GM18508 (cell line): ENCODE measurements around the gene RAB11FIP3.

Experiments used
- ATAC-seq: cut with Tn5 transposase; IDR thresholded peaks from one replicate; pipeline ENCODE4 v1.9.1; 2021; ENCODE audit warnings: moderate number of reproducible peaks; ENCODE audit not compliant: insufficient read depth, unreplicated experiment

The RAB11FIP3 gene

DNA sequence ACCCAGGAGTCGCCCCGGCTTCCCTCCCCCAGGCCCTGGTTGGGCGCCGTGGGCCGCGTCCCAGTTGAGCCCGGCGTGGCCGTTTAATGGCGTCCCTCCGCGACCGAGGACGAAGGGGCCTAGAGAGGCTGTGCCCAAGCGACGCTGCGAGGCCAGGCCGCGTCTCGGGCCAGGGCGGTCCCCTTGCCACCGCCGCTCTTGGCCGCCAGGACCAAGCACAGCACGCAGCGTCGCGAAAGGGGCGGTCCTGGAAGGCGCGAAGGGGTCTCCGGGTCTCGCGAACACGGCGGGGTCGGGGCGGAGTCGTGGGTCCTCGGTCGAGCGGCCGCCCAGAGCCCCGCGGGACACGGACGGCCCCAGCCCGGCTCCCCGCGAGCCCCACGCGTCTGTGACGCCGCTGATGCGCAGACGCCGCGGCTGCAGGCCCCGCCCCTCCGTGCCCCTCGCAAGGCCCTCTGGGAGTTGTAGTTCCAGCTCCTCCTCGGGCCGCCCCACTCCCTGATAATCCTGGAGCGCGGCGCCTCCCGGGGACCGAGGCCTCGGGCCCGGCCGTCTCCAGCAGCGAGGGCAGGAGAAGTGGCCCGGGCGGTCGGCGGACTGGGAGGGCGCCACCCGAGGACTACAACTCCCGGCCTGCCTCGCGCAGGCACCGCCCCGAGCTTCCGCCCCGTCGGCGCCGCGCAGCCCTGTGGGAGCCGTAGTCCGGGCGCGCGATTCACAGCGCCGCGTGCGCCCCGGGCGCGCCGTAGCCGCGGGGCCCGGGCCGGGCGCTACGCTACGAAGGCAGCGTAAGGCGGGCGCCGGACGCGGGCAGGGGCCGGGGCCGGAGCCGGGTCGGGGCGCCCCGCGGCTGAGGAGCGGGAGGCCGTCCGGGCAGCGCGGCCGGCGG, 101.8 kb downstream of the RAB11FIP3 start, which contains the start of gene CAPN15:
CAPN15 (plus strand) TSS at position 698 of the 889 bp plus-strand sequence. CDS start 19,127 bp downstream, outside the sequence.
- no peak for ATAC-seq

DNA sequence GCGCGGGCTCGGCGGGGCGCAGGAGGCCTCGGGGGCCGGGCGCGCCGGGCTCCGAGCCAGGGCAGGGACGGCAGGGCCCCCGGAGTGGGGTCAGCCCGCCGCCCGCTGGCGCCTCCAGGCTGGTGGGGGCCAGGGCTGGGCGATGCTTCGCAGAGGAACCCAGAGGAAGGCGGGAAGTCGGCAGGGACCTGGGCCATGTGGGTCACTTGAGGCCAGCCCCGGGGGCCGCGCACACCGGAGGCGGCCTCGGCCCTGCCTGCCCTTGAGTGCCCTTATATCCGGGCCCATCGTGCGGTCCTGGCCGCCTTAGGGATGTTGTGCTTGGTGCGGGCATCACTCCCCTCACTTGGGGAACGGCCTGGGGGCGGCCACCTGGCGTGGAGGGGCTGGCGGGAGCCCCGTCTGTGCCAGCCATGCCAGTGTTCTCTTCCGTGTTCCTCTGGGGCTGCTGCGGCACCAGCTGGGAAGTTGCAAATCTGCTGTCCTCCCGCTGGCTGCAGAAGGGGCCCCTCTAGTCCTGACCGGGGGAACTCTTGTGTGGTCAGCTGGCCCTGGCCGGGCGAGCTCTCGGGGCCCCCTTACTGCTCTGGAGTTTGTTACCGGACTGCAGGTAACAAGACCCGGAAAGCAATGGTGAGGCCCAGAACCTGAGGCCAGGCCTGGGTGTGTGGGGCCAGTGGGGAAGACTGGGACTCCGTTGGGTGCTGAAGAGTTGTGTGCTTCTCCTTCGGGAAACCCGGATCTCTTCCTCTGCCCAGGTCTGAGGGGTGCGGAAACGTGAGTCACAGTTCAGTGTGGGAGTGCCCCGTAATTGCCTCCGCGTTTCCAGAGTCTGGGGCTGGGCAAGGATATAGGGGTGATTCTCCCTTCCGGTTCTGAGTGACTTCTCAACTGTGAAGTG, 102.9 kb downstream of the RAB11FIP3 start:
- ATAC-seq: no peak

DNA sequence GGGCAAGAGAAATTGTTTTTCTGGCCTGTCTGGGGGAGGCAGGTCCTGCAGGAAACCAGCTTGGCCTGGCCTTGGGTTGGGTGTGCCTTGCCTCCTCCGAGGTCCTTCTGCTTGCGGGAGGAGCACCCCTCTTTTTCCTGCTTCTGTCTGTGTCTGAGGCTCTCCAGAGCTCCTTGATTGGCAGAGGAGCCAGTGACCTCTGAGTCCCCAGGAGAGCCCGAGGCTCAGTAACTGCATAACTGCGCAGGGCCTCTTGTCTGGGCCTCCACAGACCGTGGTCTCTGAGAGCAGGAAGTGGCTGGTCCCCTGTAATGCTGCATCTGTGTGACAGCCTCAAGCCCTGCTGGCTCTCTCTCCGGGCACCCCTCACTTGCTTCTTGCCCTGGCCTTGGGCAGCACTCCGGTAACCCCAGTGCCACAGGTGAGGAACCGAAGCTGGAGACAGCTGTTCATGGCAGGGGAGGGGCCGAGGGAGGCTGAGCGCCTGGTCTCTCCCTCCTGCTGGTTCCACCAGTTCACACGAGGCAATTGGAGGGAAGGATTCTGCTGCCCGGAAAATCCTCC, 103.6 kb downstream of the RAB11FIP3 start:
- no peak for ATAC-seq

DNA sequence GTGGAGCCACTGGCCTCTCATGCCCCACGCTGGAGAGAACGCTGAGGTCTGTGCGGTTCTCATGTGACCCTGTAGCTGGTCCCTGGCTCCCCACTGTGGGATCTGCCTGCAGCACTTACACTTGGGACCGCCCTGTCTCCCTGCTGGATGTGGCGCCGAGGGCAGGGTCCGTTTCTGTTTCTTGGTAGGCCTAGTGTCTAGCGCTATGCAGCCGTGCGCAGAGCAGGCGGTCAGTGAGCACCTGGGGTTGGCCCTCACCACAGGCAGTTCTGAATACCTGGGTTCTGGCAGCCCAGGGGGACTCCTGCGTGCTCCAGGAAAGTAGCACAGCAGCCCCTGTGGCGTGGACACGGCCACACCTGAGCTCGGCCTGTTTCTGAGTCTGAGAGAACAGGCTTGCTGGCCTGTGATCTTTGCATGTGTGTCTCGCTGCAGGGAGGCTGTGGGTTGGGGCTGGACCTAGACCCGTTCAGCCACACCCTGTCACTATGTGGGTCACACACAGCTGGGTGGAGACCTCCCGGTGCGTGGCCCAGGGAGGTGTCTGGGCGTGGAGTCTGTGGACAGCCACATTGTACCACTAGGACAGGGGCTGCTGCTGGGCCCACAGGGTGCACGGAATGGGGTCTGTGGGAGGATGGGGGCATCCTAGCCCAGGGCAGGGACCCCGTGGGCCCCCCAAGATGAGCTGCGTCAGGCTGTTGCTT, 104.8 kb downstream of the RAB11FIP3 start:
- no peak for ATAC-seq

DNA sequence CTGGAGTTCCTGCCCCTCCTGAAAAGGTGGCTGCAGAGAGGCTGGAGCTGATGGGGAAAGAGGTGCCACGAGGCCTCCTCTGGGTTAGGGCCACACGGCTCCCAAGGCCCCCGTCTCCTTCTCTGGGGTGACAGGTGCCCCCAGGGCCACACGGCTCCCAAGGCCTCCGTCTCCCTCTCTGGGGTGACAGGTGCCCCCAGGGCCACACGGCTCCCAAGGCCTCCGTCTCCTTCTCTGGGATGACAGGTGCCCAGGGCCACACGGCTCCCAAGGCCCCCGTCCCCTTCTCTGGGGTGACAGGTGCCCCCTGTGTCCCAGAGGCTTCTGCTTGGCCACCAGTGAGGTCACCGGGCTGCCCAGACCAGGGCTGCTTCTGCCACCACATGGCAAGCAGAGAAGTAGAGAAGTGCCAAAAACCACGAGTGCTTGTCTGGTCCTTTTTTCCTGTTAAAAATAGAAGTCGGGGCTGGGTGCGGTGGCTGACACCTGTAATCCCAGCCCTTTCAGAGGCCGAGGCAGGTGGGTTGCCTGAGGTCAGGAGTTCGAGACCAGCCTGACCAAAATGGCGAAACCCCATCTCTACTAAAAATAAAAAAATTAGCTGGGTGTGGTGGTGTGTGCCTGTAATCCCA, 106.2 kb downstream of the RAB11FIP3 start:
- ATAC-seq: no peak

DNA sequence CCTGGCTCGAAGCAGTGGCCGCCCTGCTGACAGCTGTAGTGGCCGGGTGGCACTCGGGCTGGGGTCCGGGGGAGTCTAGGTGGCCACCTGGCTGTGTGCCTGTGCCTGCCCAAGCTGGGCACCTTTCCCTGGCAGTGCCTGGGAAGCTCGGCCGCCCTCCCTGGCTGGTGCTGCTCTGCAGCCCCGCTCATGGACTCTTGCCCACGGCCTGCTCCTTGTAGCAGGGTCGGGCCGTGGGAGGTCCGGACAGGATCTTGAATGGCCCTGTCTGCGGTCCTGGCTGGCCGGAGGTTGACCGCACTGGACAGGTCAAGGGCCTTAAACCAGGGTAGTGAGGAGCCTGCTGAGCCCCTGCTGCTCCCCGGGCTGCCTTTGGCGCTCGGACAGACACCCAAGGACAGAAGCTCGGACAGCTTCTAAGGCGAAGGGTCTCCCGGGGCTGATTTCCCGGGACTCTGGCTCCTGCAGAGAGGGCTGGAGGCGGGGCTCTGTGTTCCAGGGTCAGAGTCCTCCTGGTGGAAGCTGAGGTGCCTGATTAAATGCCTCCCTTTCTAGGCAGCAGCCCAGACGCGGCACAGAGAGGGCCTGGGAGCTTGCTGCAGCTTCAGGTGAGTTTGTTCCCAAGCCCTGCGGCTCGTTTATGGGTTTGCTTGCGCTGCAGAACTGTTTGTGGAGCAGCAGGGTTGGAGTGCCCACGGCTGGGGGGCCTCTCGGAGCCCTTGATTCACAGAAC, 108.1 kb downstream of the RAB11FIP3 start:
- ATAC-seq: no peak

DNA sequence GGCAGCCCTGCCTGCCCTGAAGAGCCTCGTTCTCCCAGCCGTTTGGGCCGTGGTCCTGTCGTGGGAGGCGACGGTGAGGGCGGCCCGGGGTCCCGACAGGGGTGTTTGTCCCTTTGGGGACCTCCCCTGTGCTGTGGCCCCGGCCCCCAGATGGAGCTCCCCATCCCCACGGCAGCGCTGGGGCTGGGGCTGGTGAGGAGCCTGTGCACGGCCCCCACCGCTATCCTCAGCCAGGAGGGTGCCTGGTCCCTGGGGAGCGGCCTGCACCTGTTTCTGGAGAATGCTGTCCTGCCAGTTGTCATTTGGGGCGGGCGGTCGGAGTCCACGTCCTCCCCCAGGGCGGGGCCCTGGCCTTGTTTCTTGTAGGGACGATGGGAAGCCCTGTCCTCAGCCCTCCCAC, 108.7 kb downstream of the RAB11FIP3 start:
- ATAC-seq: no peak

DNA sequence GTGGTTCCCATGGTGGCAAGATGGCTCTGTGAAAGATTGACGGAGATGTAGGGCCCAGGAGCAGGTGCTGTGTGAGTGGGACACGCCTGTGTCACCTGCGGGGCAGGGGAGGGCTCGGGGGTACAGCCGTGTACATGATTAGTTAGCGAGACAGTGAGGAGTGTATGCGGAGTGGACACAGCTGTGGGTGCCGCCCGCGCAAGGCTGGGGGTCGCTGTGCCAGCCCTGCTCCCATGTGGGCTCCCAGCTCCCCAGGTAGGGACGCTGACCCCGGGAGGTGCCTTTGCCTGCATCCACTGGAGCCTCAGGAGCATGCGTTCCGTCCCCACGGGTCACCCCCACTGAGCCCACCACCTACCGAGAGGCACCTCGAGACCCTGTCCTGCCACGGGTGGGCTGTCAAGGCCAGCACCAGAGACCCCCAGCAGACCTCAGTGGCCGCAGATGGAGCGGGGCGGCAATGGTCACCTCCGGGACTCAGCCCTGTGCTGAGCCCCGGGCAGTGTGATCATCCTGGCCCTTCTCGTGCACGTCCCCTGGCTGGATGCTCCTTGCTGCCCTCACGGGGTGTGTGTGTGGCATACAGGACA, 109.5 kb downstream of the RAB11FIP3 start:
- ATAC-seq: no peak

DNA sequence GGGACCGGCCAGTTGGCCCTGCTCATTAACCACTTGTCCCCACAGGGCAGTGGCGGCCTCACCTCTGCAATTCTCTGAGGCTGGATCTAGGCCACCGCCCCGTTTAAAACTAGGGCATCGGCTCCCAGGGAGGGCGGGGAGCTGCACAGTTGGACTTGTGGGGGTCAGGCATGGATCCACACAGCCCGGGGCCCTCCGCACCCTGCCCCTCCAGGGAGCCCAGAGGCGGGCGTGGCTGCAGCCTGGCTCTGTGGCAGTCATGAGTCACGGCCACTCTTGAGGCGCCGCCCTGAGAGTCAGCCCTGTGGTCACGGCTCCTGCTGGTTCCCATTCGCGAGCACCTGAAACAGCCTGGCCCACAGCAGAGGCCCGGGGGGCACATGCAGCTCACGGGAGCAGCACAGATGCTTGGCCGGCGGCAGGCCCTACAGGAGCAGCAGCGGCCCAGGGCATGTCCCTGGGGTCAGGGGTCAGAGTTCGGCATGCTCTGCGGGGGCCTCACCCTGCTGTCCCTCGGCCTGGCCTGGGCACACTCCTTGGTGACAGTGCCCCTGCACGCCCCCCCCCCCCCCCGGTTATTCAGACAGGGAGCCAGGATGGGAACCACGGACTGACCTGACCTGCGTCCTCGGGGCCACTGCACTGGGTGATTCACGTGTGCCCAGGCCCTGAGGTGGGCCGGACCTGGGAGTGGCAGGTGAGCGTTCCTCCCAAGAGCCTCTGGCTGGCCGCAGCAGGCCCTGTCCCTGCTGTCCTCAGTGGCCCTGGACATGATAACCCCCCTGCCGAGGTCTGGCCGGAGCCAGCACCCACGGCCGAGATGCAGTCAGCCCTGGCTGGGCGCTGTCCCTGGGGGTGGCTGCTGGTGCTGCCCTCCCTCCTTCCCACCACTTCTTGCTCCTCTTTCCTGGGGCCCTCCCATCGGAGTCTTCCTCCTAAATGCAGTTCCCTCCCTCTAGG, 110.3 kb downstream of the RAB11FIP3 start:
- no peak for ATAC-seq

DNA sequence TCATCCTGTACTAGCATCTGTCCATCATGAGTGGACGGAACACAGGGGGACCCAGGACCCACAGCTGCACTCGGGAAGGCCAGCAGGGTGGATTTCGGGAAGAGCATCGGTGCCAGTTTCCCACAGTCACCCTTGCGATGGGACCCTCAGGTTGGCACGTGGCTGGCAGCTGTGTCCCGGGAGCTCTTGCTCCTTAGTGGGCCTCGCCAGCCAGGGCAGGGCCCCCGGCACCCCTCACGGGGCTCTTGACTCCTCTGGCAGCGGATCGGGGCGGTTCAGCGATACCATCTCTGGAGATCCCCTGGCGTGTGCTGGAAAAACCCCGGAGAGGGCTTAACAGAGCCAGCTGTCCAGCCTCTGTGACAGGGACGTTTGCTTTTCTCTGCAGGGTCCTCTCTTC, 111.3 kb downstream of the RAB11FIP3 start:
- ATAC-seq: no peak

DNA sequence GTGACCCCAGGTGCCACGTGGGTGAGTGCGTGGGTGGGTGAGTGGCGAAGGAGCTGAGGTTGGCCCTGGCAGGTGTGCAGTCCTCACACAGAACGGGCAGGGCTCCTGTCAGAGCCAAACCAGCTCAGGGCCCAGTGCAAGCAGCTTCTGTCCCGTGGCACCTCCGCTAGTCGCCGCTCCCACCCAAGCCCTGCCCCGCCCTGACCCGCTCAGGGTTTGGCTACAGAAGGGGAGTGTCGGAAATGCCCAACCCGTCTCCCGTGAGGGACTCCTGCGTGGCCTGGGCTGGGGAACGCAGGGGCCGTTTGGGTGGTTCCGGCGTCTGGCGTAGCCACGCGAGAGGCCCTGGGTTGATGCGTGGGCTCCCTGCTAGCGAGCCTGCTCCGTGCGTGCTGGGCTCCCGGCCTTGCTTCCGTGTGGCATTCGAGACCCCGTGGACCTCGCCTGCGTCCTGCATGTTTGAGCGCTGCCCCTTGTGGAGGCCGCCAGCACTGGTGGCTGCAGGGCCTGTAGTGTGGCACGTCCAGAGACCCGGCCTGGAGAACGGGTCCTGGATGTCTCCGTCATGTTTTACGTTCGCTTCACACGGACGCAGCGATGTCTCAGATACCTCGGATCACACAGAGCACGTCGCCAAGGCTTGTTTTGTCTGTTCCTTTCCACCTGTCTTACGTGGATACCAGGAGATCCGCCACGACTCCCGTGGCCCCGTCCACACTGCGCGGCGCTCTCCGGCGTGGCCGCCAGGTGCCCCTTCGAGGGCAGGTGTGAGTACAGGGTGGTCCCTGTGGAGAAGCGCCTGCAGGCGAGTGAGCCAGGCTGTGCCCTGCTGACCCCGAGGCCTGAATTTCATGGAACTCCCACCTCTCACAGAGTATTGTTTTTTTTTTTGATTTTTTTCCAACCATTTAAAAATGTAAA, 112.2 kb downstream of the RAB11FIP3 start:
- no peak for ATAC-seq

DNA sequence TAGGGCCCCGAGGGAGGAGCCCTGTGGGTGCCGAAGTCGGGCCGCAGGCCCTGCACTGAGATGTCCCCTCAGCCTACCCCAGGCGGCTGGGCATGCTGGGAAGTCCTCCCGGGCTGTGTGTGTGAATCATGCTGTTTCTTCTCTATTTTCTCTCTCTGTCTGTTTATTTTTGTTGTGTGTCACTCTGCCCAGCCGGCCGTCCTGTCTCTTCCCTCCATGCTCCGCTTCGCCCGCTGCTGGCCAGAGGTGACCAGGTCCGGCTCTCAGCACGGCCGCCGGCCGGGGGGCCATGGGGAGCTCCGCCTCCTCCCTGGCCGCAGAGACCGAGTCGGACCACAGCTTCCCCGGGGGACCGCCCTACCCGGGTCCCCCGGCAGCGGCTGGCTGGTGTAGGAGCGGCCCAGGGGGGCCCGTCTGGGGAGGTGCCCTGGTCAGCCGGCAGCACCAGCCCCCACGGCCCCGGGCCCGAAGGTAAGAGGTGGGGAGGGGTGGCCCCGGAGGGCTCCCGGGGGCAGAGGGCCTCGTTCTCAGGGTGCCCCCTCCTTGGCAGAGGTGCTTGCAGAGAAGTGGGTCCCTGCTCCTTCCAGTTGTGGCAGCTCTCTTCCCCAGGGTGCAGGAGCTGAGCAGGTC, 114.6 kb downstream of the RAB11FIP3 start:
- no peak for ATAC-seq

DNA sequence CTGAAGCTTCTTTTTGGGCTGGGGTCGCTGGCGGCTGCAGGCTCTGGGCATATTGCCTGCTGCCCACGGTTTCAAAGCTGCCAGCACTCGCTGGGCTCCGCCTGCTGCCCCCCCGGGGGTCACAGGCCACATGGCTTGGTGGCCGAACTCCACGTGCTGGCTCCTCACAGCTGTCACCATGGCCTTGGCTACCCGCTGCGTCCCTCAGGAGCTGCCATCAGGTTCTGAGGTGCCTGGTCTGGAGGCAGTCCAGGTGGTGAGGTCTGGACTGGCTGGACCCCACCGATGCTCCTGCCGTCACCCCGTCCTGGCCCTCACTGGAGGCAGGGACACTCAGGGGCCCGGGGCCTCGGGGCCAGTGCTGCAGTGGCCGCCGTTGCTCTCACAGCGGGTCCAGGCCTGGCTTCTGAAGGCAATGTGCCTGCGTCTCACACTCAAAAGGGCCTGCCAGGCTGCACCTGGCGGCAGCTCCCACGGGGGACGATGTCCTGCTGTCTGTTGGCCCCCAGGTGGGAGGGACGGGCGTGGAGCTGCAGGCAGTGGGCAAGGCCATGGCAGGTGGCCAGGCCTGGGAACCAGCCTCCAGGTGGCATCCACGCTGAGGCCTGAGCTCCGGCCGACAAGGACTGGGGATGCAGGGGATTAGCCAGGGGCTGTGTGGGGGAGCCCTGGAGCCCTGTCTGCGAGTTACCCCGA, 115.3 kb downstream of the RAB11FIP3 start:
- no peak for ATAC-seq

DNA sequence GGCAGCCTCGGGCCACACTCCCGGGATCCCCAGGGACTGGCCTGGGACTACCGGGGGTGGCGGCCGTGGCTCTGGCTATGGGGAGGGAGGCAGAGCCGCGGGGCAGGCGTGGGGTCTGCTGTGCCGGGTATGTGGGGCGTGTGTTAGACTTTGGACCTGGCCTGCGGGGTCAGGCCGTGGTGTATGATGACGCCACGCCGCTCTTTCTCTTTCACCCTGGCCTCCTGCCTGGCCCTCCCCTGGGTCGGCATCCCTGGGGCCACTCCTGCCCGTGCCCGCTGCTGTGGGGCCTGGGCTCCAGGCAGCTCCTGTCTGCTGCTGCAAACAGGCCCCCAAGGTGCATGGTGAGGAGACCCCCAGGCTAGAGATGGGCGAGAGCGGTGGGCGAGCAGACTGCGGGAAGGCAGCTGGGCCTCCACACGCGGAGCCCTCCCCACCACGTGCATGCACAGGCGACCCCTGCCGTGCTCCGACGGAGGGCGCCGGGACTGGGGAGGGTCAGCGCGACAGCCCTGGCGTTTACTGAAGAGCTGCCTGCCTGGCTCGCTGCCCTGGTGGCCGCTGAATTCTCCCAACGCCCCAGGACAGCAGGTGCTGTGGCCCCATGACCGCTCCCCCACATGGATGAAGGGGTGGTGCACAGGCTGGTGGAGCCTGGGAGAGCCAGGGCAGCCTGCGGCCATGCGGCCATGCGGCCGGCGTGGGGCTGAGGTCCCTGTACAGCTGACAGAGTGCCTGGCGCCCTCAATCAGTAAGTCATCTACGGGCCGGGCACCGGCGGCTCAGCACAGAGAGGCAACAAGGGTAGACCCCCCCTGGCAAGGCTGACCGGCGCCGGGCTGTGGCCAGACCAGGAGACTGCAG, 118.1 kb downstream of the RAB11FIP3 start:
- ATAC-seq: no peak

DNA sequence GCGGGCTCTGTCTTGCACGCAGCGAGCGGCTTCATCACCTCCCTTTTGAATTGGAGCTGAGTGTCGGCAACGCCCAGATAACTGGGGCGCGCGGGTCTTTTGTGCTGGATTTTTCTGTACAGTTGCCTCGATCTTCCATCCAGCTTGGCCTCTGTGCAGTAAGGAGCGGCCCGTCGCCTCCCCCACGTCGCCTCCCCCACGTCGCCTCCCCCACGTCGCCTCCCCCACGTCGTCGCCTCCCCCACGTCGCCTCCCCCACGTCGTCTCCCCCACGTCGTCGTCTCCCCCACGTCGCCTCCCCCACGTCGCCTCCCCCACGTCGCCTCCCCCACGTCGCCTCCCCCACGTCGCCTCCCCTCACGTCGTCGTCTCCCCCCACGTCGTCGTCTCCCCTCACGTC, 119.1 kb downstream of the RAB11FIP3 start:
- no peak for ATAC-seq
